Upper lobe of left lung (tissue), 4 donors: ENCODE measurements around the gene BCL2.
A peak's percentile ranks its signal among the peaks of the same experiment; 100 is the strongest.

Experiments used
- POLR2A ChIP-seq, 4 donors: fragments of 450-650 bp; IDR thresholded peaks; one replicate each; pipeline ENCODE4 v1.5.1; 2016 to 2017; ENCODE audit warnings: antibody characterized with exemption in 4 of 4, mild to moderate bottlenecking in 2 of 4
- TF ChIP-seq, protein P1 (sequence below), 6 experiments: fragments of 450-650 bp in 4 of 6; fragments of 200-600 bp in 2 of 6; sonication (generic) in 2 of 6; IDR thresholded peaks; one replicate each; pipeline ENCODE4 v1.5.1; 2016 to 2019; ENCODE audit warnings: antibody characterized with exemption in 6 of 6

DNA sequence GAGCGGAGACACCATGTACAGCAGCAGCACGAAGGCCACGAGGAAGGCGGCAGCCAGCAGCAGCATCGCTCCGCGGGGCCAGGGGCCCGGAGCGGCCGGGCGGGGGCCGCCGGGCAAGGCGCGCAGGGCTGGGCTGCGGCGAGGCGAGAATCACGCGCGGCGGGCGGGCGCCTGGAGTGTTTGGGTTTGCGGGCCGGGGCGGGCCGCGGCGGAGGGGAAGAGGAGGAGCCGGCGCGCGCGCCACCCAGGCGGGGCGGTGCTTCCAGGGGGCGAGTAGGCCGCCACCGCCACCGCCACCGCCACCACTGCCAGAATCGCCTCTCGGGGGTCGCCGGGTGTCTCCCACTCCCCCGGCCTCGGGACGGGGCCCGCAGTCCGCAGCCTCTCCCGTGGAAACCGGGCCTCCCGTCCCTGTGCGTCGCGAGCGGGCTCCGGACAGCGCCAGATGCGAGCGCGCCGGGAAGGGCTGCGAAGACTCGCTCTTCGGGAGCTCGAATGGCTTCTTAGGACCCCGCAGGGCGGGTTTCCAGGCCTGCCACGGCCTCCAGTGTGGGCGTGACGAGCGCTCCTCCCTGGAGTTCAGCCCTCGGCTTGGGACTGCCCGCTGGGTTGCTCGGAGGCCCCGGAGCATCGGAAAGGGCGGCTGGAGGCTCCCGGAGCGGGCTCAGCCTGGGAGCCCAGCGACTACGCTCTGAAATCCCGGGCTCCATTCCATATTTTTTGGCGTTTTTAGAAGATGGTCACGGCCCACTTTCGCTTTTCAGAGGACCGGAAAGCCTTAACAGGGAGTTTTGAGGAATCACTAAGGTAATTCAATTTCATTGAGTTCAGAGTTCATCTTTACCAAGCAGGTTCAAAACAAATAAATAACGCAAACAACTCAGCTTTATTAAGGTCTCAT, 47.7 kb upstream of the BCL2 start, which contains the start of gene KDSR:
- TF ChIP-seq, protein P1, sequence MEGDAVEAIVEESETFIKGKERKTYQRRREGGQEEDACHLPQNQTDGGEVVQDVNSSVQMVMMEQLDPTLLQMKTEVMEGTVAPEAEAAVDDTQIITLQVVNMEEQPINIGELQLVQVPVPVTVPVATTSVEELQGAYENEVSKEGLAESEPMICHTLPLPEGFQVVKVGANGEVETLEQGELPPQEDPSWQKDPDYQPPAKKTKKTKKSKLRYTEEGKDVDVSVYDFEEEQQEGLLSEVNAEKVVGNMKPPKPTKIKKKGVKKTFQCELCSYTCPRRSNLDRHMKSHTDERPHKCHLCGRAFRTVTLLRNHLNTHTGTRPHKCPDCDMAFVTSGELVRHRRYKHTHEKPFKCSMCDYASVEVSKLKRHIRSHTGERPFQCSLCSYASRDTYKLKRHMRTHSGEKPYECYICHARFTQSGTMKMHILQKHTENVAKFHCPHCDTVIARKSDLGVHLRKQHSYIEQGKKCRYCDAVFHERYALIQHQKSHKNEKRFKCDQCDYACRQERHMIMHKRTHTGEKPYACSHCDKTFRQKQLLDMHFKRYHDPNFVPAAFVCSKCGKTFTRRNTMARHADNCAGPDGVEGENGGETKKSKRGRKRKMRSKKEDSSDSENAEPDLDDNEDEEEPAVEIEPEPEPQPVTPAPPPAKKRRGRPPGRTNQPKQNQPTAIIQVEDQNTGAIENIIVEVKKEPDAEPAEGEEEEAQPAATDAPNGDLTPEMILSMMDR (IDR thresholded peaks at IDR 0.05): peak in 2 of 6 experiments; percentile 1 to 7
- peak; percentile 27 to 94 (median 84) for TF ChIP-seq POLR2A (IDR thresholded peaks at IDR 0.05)
